8988T (cell line): Measurements from ENCODE around the gene FMO1.
A peak's percentile ranks its signal among the peaks of the same experiment; 100 is the strongest.
"Not testable (repeated sequence)": the region's sequence is repeated elsewhere in the genome, so short reads cannot be mapped to it uniquely, and the experiment has no call there.

Experiments used
- DNase-seq: peaks from one replicate; pipeline ENCODE4 v3.0.0; 2011

FMO1 gene, protein sequence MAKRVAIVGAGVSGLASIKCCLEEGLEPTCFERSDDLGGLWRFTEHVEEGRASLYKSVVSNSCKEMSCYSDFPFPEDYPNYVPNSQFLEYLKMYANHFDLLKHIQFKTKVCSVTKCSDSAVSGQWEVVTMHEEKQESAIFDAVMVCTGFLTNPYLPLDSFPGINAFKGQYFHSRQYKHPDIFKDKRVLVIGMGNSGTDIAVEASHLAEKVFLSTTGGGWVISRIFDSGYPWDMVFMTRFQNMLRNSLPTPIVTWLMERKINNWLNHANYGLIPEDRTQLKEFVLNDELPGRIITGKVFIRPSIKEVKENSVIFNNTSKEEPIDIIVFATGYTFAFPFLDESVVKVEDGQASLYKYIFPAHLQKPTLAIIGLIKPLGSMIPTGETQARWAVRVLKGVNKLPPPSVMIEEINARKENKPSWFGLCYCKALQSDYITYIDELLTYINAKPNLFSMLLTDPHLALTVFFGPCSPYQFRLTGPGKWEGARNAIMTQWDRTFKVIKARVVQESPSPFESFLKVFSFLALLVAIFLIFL

DNA sequence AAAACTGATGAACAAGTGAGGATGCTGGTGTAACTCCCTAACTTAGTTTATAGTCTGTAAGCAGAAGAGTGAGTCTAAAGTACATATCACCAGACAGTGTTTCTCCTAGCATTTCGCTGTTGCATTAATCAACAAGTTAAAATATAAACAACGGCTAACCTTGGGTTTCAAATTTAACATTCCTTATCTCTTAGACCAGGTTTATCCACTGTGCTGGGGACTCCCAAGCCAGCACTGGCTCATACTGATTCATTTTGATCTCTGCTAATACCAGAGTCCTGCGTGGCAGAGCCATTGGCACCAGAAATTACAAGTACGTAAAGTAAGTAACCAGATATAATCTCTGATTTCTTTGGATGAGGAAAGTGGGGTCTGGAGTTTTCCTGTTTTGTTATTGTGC is at the start of gene FMO1:
FMO1 (plus strand) TSS at position 193 of the 400 bp plus-strand sequence. CDS start 9,594 bp downstream, outside the sequence.
- DNase-seq = no peak

DNA sequence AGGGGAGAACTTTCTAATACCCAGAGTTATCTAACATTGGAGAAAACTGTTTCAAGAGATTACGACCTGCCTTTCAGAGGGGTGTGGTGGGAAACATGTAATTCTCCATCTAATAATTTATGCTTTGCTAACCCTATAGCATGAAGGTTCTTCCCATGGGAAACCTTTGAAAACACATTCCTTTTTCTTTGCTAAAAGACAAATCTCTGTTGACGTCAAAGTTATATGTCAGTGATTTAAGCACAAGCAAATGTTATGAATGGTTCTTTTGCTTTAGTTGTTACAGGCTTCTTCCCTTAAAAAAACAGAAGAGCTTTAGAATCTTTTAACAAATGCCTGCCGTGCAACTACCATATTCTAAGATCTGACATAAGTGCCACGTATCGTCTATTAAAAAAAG is 44.0 kb upstream of the FMO1 start:
- DNase-seq = no peak

DNA sequence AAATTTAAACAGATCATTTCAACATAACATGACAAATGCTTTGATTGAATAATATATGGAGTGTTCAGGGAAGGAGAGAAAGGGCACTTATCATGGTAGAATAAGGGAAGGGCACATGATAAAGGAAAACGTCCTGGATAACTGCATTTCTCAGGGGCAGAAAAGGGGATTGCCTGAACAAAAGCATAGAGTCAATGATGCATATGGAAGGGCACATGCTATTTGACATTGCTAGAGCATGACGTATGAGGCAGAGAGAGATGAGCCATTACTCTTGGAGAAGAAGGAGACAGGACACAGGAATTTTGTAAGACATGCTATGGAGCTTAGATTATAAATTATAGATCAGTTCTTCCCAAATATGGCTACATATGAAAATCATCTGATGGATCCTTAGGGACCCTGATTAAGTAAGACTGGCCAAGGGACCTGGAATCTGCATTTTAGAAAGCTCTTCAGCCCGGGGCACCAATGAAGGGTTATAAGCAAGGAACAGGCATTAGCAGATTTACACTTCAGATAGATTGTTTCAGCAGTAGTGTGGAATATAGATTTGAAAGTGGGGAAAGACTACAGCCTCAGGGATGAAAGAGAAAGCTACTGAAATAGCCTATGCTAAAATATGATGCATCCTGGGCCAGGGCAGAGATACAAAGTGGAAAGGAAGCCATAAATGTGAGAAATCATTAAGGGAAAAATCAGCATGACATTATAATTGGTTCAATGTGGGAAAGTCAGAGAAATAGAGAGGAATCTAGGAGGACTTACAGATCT is 41.9 kb upstream of the FMO1 start:
- DNase-seq = no peak

DNA sequence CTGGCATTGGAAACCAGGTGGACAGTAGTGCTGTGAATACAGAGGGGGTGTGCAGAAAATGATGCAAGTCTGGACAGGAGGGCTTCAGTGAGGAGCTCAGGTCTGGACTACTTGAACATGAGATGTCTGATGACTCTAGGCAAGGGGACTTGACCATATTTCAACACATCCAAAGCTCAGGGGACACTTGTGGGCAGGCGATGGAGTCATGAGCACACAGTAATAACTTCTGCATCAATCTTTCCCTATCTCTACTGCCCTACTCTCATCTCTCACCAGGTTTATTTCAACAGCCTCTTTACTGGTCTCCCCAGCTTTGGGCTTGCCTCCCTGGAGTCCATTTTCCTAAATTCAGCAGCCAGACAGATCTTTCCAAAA is 41.3 kb upstream of the FMO1 start:
- DNase-seq = no peak

DNA sequence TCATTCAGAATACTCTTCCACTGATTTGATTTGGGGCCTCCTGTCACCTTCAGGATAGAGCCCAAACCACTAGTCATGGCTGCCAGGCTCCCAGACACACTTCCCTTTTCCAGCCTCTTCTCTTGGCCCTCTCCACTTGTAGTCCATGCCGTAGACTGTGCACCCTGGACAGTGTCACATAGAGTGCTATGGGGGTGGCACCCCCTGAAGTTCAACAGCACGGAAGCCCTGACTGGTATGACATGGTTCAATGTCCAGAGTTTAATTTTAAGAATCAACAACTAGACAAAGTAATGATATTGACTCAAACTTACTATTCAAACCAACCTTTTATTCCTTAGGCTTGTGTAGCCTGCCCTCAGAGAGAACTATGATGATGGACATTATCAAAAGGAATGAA is 40.9 kb upstream of the FMO1 start:
- DNase-seq = no peak

DNA sequence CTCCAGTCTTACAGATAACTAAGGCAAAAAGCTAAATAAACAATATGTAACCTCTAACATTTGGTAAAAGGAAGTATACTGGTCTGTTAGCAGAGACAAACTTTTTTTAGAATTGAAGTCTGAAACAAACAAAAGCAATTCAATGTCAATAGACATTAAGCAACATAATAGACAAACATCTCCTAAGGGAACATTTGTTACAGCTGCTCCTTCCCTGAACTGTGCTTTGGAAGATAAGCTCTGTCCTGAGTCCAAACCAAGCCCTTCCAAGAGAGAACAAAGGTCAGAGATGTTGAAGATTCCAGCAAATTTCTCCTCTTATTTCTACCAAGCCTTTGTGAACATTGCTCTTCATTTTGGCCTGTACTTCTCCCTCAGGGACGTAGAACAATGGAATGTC is 37.9 kb upstream of the FMO1 start:
- no peak for DNase-seq

DNA sequence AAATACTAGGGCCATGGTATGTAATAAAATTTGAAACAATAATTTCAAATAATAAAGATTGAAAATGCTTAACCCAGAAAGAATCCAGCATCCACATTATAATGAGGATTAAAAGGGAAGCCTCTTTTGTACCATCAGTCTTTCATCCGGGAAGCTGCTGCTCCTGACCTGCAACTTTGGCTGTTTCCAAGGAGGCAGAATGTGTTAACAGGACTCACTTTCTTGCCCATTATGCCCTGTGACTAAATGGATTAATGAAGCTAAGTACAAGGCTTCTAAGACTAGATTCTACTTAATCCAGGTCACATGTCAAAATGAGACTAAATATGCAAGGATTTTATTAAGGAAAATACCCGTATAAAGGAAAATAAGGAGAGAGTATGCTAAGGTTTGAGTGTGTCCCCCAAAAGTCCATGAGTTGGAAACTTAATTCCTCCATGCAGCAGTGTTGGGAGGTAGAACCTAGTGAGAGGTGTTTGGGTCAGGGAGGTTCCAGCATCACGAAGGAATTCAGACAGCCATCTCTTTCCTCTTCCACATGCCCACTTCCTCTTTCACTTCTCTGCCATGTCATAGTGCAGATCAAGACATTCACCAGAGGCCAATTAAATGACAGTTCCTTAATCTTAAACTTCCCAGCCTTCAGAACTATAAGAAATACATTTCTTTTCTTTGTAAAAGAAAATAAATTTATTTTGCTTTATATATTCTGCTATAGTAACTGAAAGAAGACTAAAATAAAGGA is 35.5 kb upstream of the FMO1 start:
- DNase-seq = no peak

DNA sequence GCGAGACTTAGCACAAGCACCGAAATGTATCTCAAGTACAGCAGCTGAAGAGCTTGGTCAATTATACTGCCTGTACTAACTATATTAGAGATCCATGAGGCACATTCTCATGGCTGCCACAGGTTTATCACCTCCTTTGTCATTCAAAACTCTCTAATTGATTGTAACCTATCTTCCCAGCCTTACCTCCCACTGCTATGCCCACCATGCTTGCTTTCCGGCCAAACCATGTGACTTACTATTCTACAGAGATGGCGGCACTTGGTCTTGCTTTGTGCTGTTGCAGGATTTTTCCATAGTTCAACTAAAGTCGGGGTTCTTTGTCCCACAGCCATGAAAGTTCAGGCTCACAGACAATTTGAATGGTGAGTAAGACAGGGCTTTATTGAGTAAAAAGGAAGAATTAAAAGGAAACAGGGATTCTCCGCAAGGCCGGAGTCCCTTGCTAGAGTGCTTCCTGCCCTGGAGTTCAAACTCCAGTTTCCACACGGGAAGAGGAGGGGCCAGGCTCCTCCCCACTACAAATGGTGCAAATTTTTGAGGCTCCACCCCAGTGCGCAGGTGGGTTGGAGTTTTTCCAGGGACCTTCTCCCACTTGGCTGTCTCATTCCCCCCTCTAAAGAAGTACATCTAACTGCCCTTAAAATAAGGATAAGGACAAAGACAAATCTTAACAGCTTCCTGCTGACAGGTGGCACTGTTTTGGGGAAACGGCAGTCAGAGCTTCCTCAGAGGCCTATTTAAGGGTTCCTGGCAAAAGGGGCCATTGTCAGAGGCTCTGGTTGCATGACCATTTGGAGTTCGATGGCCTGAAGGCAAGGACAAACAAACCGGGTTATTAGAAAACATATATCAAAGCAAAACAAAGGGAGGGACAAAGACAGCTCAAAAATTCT is 34.5 kb upstream of the FMO1 start:
- DNase-seq = no peak

DNA sequence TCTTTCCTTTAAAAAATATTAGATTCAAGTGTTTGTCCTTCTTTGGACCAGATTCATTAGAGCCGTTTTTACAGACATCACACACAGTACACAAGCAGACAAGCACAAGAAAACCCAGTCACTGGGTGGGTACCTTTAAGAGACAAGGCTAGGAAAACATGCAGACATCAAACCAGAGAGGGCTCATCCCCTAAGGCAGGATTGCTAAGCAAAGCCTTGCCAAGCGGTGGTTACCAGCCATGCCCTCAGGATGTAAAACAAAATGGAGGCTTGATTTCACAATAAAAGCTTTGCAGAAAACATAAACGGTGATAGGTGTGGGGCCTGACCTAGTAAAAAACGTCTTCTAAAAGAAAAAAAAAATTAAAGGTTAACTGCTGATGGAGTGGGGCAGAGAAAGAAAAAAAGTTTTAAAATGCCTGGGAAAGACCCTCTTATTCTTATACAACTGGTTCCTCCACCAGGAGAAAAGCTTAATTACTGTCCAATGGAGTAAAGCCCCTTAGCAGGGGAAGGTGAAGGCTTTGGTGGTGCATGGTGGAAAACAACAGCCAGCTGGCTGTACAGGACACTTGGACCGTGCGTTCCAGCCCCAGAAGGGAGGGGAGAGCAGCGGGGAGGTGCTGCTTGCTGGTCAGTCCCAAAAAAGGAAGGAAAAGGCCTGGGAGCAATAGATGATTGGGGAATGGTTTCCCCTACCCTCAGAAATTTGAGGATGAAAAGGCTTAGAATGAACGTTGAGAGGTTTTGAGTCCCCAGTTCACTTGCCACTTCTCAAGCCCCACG is 30.4 kb upstream of the FMO1 start:
- DNase-seq = no peak

DNA sequence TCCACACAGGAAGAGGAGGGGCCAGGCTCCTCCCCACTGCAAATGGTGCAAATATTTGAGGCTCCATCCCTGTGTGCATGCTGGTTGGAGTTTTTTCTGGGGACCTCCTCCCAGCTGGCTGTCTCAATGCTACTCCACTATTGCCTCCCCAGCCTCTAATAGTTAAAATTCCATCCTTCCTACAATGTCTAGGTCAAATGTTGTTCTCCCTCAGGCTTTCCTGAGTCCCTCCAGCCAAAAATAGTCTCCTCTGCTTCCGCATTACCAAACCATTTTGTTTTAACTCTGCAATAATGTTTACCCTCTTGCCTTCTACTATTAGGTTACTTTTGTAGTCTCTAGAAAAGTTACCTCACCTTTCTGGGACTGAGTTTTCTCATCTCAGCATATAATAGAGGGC is 29.6 kb upstream of the FMO1 start:
- DNase-seq = no peak

DNA sequence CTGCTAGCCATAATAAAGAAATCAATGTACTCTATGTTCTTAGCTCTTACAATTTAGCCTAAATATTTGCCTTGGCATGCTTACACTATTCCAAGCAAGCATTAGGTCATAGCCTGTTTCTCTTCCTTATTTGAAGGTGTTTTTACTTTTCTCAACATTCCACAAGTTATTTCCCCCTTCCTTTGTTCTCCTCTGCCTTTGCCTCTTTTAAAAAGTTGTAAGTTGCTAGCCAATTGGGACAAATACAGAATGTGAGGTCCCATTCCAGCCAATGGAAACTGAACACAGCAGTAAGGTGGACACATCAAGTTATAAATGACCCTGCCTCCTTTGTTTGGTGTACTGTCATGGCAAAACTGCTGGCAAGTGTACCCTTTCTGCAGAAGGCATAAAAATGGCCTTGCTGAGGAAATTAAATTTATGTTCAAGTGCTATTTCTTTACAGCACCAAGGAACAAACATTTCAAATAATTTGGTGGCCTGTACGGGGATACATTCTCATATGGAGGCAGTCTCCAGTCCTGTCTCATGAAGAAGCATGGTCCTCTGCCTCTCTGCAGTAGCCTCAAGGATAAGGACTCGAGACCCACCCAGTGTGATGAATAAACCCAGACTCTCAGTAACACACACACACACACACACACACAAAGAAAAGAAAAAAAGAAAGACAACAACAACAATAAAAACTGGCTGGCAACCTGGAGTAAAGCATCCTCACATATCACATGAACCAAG is 28.8 kb upstream of the FMO1 start:
- DNase-seq = no peak

DNA sequence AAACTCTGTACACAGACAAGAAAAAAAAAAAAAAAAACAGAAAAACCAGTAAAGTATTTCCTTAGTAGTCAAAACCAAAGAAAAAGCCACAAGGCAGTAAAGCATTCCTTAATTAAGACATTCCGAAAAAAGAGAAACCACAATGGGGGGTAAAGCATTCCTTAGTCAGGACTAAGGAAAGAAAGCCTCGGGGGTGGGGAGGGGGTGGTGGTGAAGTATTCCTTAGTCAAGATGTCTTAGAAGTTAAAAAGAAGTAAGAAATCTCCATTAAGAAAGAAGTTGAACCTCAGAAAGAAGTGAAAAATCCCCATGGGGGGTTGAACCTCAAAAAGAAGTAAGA is 28.2 kb upstream of the FMO1 start:
- no peak for DNase-seq

DNA sequence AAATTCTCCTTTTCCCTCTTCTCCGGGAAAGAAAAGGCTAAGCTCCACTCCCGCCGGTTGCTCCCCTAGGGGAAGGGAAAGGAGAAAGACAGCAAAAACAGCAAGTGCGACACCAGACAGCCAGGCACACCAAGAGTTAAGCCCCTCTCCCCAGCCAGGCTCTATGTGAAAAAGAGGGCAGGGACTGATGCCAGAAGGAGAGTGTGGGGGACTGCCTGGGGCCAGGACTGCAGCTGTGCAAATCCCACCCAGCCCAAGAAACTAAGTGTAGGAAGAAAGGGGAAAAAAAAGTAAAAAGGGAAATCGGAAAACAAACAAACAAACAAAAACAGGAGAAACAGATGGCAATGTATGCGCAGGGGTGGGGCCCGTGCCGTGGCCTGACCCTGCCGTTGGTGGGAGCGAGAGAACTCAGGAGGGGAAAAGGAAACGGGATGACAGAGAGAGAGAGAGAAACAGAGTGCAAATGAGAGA is 27.7 kb upstream of the FMO1 start:
- DNase-seq = no peak

DNA sequence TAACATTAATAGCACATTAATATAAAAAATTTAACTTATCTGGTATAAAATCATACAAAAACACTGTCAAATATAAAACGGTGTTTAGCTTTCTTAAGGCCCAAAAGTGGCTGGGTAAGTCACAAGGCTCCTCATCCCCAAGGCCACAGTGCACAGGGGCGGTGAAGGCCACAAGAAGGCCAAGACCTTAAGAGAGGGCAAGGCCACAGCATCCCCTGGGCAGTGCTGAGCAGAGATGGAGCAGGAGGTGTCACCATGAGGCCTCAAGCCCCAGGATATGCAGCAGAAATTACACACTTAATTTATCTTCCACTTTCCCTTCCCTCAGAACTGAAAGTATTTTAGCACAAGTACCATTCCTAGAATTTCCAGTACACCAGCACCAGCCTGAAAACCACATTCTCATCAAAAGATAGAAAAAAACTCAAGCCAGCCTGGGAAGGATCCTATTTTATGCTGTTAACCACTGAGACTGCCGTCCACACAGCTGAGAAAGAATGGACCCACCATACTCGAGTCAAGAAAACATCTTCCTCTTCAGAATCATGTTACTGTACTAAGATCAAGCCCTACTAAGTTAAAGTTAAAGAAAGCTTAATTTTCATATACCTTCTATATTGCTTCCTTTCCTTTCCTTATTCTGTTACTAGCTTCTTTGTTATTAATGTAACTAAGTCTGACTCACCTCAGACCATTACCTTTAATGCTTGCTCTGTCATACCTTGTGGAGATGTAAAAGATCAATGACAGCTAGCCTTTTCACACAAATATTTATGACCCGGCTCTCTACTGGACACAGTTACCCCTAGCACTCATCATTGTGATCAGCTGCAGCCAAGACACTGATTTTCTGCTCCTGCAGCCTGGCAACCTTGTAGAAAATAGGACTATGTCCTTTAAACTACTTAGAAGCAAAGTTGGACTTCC is 26.4 kb upstream of the FMO1 start:
- DNase-seq = no peak

DNA sequence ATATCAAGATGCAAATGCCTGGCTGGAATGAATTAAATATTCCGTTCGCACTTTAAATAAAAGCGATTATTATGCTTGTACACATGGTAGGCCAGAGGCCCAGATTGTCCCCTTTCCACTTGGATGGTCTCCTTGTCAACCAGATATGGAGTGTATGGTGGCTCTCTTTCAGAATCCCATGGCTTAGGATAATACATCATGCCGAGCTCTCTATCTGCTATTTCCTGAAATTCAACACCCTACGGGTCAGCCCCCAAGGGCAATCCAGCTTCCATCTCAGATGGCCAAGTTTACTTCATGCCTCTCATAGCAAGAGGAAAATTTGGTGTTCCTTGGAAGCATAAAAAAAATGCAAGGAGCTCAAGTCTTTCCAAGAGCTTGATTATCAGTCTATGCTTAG is 25.4 kb upstream of the FMO1 start:
- DNase-seq = no peak

DNA sequence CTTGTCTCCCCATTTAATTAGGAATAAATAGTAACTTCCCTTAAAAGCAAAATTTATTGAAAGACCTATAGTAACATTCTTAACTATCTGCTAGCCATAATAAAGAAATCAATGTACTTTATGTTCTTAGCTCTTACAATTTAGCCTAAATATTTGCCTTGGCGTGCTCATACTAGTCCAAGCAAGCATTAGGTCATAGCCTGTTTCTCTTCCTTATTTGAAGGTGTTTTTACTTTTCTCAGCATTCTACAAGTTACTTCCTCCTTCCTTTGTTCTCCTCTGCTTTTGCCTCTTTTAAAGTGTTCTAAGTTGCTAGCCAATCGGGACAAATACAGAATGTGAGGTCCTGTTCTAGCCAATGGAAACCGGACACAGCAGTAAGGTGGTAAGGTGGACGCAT is 24.0 kb upstream of the FMO1 start:
- not testable (repeated sequence) for DNase-seq

DNA sequence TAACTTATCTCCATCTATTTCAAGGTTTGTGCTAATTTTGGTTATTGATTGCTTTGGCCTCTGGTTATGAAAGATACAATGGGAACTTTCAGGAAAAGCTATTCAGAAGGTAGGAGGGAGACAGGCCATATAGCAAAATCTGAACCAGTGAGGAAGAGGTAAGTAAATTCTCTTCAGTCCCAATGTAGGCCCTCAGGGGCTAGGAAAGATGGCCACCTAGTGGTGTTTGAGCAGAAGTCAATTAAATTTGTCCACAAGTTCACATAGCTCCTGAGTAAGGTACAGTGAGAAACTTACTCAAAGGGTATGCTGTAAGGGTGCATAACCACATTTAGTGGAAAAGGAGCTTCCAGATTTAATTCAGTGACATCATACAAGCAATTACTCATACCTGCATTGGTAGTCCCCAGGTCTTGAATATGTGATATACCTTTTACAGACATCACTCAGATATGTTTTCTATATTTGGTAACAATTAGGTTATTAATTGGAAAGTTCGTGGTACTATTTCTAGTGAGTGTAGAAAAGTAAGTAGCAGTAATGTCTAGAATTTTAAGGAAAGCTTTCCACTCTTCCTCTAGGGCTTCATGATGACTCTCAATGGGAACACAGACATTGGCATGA is 21.4 kb upstream of the FMO1 start:
- DNase-seq = peak; percentile 19

DNA sequence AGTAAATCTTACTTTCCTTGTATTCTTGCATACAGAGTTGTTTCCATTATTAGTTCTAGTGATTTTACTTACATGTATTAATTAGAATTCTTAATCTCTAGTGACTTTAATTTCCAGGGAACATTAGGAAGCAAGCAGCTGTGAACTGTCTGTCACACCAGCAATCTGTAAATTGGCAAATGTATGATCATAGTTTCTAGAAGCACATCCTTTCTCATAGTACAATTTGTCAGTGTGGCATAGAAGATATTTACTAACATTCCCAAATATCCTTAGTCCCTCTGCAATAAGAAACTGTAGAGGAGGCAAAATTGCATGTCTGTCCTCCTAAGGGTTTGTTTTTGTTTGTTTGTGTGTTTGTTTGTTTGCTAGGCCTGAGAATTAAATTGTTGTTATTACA is 17.0 kb upstream of the FMO1 start:
- DNase-seq = no peak

DNA sequence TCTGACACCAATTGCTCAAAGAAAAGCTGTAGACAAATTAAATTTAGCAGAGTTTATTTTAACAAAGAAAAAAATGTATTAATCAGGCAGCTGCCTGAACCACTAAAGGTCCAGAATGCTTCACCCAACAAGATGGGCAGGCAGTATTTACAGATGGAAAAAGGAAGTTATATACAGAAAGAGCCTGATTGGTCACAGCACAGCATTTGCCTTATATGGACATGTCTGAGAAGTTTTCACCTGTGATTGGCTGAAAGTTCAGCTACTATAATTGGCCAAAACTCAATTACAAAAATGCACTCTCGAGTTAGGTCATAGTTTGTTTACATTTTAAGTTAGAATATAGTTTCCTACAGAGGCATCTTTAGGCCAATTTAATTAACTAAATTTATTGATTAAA is 15.1 kb upstream of the FMO1 start:
- DNase-seq = no peak
